ENCODE data around the gene NKAIN2.
"Not testable (repeated sequence)": the region's sequence is repeated elsewhere in the genome, so short reads cannot be mapped to it uniquely, and the experiment has no call there.

DNA sequence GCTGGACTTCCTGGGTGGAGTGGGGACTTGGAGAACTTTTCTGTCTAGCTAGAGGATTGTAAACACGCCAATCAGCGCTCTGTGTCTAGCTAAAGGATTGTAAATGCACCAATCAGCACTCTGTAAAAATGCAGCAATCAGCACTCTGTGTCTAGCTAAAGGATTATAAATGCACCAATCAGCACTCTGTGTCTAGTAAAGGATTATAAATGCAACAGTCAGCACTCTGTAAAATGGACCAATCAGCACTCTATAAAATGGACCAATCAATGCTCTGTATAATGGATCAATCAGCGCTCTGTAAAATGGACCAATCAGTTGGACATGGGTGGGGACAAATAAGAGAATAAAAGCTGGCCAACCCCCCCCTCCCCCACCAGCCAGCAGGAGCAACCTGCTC is 760.5 kb downstream of the NKAIN2 start:
- TF ChIP-seq RARB (CRISPR knock-in tag; IDR thresholded peaks at IDR 0.05); ZNF70 (CRISPR knock-in tag; IDR thresholded peaks at IDR 0.05); POU6F1 (CRISPR knock-in tag; IDR thresholded peaks at IDR 0.05; ENCODE audit: borderline replicate concordance, low read depth); CREB5 (CRISPR knock-in tag; IDR thresholded peaks at IDR 0.05; ENCODE audit: low read depth); ZFP30 (CRISPR knock-in tag; IDR thresholded peaks at IDR 0.05); CSDC2 (CRISPR knock-in tag; IDR thresholded peaks at IDR 0.05); ESRRG (CRISPR knock-in tag; IDR thresholded peaks at IDR 0.05); BACH2 (CRISPR knock-in tag; IDR thresholded peaks at IDR 0.05; ENCODE audit: borderline replicate concordance); GLIS3 (CRISPR knock-in tag; IDR thresholded peaks at IDR 0.05); OSR1 (CRISPR knock-in tag; IDR thresholded peaks at IDR 0.05): not testable (repeated sequence)
- TF ChIP-seq, protein P1, sequence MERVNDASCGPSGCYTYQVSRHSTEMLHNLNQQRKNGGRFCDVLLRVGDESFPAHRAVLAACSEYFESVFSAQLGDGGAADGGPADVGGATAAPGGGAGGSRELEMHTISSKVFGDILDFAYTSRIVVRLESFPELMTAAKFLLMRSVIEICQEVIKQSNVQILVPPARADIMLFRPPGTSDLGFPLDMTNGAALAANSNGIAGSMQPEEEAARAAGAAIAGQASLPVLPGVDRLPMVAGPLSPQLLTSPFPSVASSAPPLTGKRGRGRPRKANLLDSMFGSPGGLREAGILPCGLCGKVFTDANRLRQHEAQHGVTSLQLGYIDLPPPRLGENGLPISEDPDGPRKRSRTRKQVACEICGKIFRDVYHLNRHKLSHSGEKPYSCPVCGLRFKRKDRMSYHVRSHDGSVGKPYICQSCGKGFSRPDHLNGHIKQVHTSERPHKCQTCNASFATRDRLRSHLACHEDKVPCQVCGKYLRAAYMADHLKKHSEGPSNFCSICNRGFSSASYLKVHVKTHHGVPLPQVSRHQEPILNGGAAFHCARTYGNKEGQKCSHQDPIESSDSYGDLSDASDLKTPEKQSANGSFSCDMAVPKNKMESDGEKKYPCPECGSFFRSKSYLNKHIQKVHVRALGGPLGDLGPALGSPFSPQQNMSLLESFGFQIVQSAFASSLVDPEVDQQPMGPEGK (CRISPR knock-in tag; IDR thresholded peaks at IDR 0.05; ENCODE audit: borderline replicate concordance): not testable (repeated sequence)
